GM21529 (cell line): ENCODE results near the gene KLHL6.
A peak's percentile ranks its signal among the peaks of the same experiment; 100 is the strongest.
"Not testable (repeated sequence)": the region's sequence is repeated elsewhere in the genome, so short reads cannot be mapped to it uniquely, and the experiment has no call there.

Source experiments
- ATAC-seq: cut with Tn5 transposase; IDR thresholded peaks from one replicate; pipeline ENCODE4 v1.9.1; 2021; ENCODE audit not compliant: unreplicated experiment

Gene KLHL6

GRCh38 chr3:183555541-183556081 lies at the start of gene KLHL6:
TSS of gene KLHL6 (minus strand) at chr3:183555706. CDS start at chr3:183555653, 53 bp downstream.
- peak; percentile 90 for ATAC-seq

GRCh38 chr3:183597959-183598358 lies 42.5 kb upstream of the KLHL6 start:
- ATAC-seq: no peak

- no peak for ATAC-seq
Measured at GRCh38 chr3:183594636-183595035, 39.1 kb upstream of the KLHL6 start.

- no peak for ATAC-seq
Measured at GRCh38 chr3:183592821-183593220, 37.3 kb upstream of the KLHL6 start.

GRCh38 chr3:183591881-183592521 lies 36.5 kb upstream of the KLHL6 start:
- ATAC-seq: peak; percentile 95

- ATAC-seq: no peak
Measured at GRCh38 chr3:183590442-183590841, 34.9 kb upstream of the KLHL6 start.

- ATAC-seq: no peak
Measured at GRCh38 chr3:183587336-183587735, 31.8 kb upstream of the KLHL6 start.

GRCh38 chr3:183586477-183586876 lies 31.0 kb upstream of the KLHL6 start:
- no peak for ATAC-seq

- no peak for ATAC-seq
Measured at GRCh38 chr3:183584914-183585280, 29.4 kb upstream of the KLHL6 start.

- no peak for ATAC-seq
Measured at GRCh38 chr3:183584246-183584913, 28.9 kb upstream of the KLHL6 start.

- no peak for ATAC-seq
Measured at GRCh38 chr3:183583331-183584245, 28.1 kb upstream of the KLHL6 start.

- no peak for ATAC-seq
Measured at GRCh38 chr3:183582161-183582560, 26.7 kb upstream of the KLHL6 start.

- no peak for ATAC-seq
Measured at GRCh38 chr3:183581496-183582155, 26.1 kb upstream of the KLHL6 start.

- ATAC-seq: no peak
Measured at GRCh38 chr3:183579967-183580900, 24.7 kb upstream of the KLHL6 start.

GRCh38 chr3:183578179-183578578 lies 22.7 kb upstream of the KLHL6 start:
- no peak for ATAC-seq

- ATAC-seq: no peak
Measured at GRCh38 chr3:183577346-183577745, 21.8 kb upstream of the KLHL6 start.

- no peak for ATAC-seq
Measured at GRCh38 chr3:183576487-183577107, 21.1 kb upstream of the KLHL6 start.

- no peak for ATAC-seq
Measured at GRCh38 chr3:183572935-183573334, 17.4 kb upstream of the KLHL6 start.

- ATAC-seq: not testable (repeated sequence)
Measured at GRCh38 chr3:183570191-183570590, 14.7 kb upstream of the KLHL6 start.
